A673 (cell line): ENCODE data around the gene BANK1.

Source experiments
- CTCF ChIP-seq: fragments of 300-800, 200-600 bp; sonication (generic); conservative IDR thresholded peaks from 2 replicates; pipeline ENCODE4 v1.5.1; 2017; ENCODE audit warnings: low read depth, mild to moderate bottlenecking, antibody characterized with exemption, low read length, moderate library complexity, mixed read lengths
- EZH2 ChIP-seq: fragments of 200-600 bp; sonication (generic); IDR thresholded peaks from 2 replicates; pipeline ENCODE4 v1.6.1; 2017; ENCODE audit warnings: borderline replicate concordance, low read depth, mild to moderate bottlenecking, mixed read lengths, antibody characterized with exemption, low read length; ENCODE audit not compliant: poor library complexity, severe bottlenecking

DNA sequence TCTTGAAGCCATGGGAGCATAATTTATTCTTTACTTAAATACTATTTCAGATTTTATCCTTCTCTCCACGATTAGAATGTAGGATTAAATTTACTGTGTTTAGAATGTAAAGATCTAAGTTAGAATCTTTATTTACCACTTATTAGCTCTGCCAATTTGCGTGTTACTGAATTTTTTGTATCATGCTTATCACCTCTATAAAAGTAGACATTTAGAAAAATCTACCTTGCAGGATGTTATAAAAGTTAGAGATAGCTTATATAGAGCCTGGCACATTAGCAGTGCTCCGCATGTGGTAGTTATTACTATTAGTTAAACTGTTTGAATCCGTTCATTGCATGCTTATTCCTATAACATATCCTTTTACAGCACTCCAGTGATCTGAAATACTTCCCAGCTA lies 97.9 kb downstream of the BANK1 start:
- no peak for TF ChIP-seq CTCF
- TF ChIP-seq EZH2, result no peak
